GM18502 (cell line): Measurements from ENCODE around the gene IPO5.

Experiments
- ATAC-seq: cut with Tn5 transposase; IDR thresholded peaks from one replicate; pipeline ENCODE4 v1.9.1; 2021; ENCODE audit warnings: mild to moderate bottlenecking; ENCODE audit not compliant: unreplicated experiment, poor library complexity

Gene IPO5

GRCh38 chr13:97953376-97953970, at the start of gene IPO5:
IPO5 (plus strand) TSS chr13:97953675; CDS start chr13:97976697, 23,022 bp downstream.
- no peak for ATAC-seq

DNA sequence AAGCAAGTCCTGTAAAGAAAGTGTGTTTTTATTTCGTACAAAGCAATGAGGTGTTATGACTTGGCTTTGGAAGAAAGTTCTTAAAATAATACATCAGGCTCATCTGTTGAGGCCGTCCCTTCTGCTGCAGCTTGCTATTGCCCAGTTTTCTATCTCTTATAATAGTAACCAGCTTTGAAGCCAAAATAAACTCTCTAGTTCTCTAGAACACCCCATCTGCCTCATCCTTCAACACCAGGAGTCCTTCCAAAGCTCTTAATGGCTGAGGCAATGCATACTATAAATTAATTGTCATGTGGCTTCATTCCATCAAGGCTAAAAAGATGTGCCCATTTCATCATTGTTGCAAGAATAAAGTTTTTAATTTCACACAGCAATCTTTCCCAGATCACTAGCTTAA, 49.4 kb upstream of the IPO5 start:
- ATAC-seq, result no peak

DNA sequence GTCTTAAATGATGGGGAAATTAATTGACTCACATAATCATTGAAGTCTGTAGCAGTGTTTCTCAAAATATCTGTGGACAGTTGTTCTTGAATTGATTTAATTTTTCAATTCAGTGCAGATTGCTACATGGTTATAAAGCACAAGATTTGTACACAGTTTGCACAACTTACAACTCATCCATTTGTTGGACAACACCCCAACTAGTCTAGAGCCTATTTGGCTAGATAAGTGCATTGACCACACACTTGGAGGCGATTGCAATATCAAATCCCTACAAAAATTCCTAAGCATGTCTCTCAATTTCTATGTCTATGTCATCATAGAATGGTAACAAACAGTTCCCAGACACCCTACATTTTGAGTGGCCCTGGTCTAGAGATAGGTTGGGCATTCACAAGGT, 48.0 kb upstream of the IPO5 start:
- no peak for ATAC-seq

DNA sequence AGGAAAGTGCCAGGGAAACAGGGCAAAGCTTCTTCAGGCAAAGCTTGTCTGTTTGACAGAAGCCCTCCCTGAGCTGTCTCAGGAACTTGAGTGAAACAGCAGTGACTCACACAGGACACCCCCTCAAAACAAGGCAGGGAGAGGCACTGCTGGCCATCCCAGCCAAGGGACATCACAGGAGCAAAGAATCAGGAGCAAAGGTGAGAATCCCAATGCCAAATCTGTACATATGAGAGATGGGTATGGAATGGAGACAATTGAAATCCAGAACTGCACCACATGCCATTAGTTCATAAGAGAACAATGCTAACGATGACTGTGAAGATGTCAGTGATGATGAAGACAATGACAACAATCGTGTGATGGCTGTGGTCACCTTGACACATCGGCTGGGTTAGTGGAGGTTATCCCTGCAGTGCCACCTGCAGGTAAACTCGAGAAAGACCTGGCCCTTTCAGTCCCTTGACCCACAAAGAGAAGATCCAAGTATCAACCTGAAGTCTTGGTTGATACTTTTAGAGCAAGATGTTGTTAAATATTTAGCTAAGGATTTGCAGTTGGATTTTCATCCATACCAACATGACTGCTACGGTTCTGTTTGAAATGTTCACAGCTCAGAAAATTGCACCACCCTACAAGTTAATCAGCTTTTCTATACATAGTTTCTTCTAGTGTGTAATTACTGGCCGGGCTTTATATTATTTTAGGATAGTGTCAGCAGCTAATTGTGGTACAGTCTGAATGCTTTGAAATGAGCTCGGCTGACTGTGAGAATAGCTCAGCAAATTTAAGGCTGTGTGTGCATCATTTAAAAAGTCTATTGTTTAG, 42.0 kb upstream of the IPO5 start:
- no peak for ATAC-seq

GRCh38 chr13:97912139-97912535, 41.3 kb upstream of the IPO5 start:
- no peak for ATAC-seq

DNA sequence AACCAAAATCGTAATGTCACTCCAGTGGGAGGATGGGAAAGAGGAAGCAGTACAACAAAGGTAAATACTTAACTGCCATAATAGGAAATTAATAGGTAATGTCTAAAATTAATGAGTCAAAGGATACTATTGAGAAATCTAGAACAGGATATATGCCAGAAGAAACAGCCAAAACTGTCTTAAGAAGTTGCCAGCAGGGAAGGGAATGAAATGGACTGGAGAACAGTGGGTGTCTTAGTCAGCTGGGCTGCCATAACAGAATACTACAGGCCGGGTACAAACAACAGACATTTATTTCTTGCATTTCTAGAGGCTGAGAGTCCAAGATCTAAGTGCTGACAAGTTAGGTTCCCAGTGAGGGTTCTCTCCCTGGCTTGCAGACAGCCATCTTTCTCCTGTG, 40.3 kb upstream of the IPO5 start:
- ATAC-seq, result no peak

DNA sequence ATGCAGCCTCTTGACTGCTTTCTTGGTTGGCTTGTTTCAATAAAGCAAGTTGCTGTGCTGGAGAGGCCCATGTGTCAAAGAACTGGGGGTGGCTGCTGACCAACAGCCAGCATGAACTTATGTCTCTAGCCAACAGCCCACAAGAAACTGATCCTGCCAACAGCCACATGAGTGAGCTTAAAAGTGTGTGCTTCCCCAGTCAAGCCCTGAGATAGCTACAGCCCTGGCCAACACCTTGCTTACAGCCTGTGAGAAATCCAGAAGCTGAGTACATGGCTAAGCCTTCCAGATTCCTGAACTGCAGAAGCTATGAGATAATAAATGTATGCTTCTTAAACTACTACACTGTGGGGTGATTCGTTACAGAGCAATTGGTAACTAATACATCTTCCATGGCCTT, 38.9 kb upstream of the IPO5 start:
- no peak for ATAC-seq

DNA sequence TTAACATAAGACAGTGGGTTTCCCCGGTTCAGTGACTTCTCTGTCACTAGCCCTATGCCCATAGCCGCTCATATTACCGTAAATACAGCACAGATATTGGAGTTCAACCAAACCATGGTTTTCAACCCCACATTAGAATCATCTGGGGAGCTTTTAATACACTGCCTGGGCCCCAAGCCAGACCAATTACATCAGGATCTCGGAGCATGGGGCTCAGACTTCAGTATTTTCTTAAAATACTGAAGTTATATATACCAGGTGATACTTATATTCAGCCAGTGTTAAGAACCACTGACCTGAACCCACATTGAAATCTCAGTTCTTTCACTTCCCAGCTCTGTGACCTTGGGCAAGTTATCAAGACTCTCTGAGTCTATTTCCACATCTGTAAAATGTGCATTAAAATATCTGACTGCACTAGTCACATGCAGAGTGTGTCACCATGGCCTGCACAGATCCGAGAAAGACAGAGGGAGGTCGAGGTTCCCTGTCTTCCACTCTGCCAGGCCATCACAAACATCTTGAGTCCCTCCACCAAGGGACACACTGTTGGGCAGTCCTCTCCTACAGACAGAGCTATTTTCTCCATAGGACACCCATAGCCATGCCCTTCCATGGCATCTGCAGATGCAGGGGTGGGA, 32.2 kb upstream of the IPO5 start:
- no peak for ATAC-seq

GRCh38 chr13:97928301-97928700, 25.2 kb upstream of the IPO5 start:
- no peak for ATAC-seq

GRCh38 chr13:97932036-97932435, 21.4 kb upstream of the IPO5 start:
- ATAC-seq, result no peak

GRCh38 chr13:97932647-97933046, 20.8 kb upstream of the IPO5 start:
- no peak for ATAC-seq

GRCh38 chr13:97933776-97934175, 19.7 kb upstream of the IPO5 start:
- ATAC-seq, result no peak

- ATAC-seq, result no peak
Measured at GRCh38 chr13:97934590-97934989, 18.9 kb upstream of the IPO5 start.

DNA sequence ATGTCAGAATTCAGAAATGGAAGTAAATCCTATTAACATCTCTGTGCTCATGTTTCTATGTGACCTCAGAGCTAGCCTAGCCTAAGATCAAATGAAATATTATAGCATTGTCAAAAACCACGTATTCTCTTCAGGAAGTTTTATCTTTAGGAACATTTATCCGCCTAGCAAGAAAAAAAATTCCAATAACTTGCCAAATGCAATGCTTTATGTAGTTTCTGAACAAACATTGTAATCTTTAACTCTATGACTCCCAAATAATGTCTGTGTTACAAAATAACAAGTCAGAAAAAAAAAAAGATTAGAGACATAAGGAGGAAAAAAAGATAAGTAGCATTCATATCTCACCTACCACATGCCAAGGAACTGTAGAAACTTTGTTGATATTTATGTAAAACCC, 18.4 kb upstream of the IPO5 start:
- no peak for ATAC-seq

DNA sequence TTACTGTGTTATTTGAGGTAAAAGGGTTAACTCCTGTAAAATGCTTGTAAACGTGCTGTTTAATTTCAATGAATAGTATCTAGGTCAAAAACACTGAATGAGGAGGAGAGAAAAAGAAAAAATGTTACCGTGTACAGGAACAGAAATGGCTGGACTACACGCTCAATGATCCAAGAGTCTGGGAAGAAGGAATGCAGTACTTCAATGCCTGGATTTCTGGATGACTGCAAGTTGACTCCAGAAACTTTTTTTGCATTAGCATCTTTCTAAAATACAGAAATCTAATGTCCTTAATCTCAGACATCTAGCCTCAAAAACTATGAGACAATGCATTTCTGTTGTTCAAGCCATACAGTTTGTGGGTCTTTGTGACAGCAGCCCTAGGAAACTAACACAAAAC, 17.4 kb upstream of the IPO5 start:
- no peak for ATAC-seq

GRCh38 chr13:97938706-97939475, 14.6 kb upstream of the IPO5 start:
- no peak for ATAC-seq

GRCh38 chr13:97944396-97945029, 9.0 kb upstream of the IPO5 start:
- no peak for ATAC-seq

DNA sequence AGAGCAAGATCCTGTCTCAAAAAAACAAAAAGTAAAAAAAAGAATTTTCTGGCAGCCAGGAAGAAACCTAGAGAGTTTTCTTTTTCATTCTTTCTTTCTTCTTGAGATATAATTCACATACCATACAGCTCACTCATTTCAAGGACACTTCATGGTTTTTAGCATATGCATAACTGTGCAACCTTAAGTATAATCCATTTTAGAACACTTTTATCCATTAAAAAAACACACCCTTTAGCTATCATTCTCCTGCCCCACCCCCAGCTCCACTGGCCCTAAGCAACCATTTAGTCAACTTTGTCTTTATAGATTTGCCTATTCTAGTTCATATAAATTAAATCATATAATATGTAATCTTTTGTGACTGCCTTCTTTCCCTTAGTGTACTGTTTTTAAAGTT, 8.1 kb upstream of the IPO5 start:
- no peak for ATAC-seq

DNA sequence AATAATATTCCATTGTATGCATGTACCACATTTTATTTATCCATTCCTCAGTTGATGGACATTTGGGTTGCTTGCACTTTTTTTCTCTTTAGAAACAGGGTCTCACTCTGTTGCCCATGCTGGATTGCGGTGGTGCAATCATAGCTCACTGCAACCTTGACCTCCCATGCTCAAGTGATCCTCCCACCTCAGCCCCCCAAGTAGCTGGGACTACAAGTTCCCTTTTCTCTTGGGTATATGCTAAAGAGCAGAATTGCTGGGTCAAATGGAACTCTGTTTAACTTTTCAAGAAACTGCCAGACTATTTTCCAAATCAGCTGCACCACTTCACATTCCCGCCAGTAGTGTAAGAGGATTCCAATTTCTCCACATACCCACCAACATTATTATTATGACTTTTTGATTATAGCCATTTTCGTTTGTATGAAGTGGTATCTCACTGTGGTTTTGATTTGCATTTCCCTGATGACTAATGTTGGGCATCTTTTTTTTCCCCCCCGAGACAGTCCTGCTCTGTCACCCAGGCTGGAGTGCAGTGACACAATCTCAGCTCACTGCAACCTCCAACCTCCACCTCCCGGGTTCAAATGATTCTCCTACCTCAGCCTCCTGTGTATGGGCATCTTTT, 7.6 kb upstream of the IPO5 start:
- ATAC-seq, result peak; percentile 65
